ENCODE measurements around the gene VPS36. TPM values are rescaled to one million over a fixed set of nuclear protein-coding genes. Genes with fewer than 3 reads are reported as not detected.

VPS36 gene
- total and polyA plus RNA-seq, 9 of the 15 experiments (the other 6 are each of a cell fraction or from before 2014, with no cell fraction given) = 8.4 to 30.6 (median 23.7) TPM

DNA sequence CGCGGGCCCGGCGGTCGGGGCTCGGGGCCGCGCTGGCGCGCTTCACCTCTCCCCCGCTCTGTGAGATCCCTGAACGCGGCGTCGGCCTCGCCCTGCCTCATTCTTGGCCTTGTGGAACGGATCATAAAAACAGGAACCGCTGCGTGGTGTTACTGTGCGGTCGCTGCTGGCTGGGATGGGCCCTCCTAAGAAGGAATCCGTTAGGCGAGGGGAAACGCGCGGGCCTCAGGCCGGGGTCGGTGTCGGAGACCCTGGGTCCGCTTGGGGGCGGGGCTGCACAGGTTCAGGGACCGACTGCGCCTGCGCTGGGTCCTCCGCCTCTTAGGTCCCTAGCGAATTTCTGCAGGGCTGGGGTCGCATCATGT is 5.2 kb upstream of the VPS36 start (continued):
- TF ChIP-seq, protein P1, sequence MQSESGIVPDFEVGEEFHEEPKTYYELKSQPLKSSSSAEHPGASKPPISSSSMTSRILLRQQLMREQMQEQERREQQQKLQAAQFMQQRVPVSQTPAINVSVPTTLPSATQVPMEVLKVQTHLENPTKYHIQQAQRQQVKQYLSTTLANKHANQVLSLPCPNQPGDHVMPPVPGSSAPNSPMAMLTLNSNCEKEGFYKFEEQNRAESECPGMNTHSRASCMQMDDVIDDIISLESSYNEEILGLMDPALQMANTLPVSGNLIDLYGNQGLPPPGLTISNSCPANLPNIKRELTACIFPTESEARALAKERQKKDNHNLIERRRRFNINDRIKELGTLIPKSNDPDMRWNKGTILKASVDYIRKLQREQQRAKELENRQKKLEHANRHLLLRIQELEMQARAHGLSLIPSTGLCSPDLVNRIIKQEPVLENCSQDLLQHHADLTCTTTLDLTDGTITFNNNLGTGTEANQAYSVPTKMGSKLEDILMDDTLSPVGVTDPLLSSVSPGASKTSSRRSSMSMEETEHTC (IDR thresholded peaks at IDR 0.05) = no peak
- TF ChIP-seq ZNF586 (CRISPR knock-in tag; conservative IDR thresholded peaks at IDR 0.05) (no peak), RBBP5 (IDR thresholded peaks at IDR 0.05; ENCODE audit: borderline replicate concordance, insufficient read depth, low read length, poor library complexity, severe bottlenecking) (peak; percentile 51)

DNA sequence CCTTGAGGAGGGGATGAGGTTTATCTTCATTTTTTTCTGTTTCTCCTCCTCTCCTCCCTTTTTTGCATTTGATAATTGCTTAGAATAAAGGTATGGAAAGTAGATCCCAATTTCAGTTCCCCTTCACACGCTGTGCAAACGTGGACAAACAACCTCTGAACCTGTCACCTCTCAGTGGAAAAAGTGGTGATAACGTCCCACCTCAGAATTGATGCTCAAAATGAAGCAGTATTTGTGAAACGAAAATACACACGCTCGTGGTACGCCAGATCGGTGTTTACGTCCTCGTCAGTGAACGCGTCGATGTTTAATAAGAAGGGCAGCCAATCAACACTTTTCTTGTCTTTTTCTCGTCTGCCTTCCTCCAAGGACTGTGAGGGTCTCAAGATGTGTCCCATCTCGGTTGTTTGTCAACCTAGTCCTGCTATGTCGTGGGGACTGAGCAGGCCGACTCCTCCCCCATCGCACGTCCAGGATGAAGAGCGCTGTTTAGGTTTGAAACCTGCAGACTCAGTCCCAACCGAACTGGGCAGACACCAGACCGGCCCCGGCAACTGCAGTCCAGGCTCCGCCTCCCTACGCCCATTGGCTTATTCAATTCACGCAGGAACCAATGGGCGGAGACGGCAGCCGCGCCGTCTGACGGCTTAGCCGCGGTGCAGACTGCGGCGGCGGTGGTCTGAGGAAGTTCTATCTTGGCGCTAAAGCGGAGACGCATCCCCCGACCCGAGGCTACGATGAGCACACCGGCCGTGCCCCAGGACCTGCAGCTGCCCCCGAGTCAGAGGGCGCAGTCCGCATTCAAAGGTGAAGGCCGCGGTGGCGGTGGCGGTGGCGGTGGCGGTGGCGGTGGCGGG is 4.6 kb upstream of the VPS36 start, which contains the start of gene CKAP2:
Gene CKAP2 (plus strand): TSS at position 659 of the 857 bp plus-strand sequence. CDS start 79 bp downstream, at position 738.
- Histone ChIP-seq H3K27me3 (ENCODE audit: control insufficient read depth in 2 of 2, insufficient read depth in 2 of 2, low read length in 2 of 2) (no peaks in the 10 kb centered on the region), H3K4me3 (peak within 1 kb of the TSS; percentile 77), H3K36me3 (ENCODE audit: control insufficient read depth, insufficient read depth, low read length) (peaks cover 30% of the 10 kb centered on the region), H3K4me1 (replicated peaks in 1 of 2; ENCODE audit: control insufficient read depth in 2 of 2, insufficient read depth in 2 of 2, low read length in 2 of 2) (peaks cover 3 to 10% of the 10 kb centered on the region in 2 experiments; a peak in 4 of 5 replicates), H3K27ac (ENCODE audit: extremely low read depth, low read depth, low read length) (peak within 1 kb of the TSS; percentile 82), H3K4me2 (ENCODE audit: insufficient read depth, low read length) (peak within 1 kb of the TSS; percentile 99), H3K9me1 (ENCODE audit: control insufficient read depth, insufficient read depth, low read length) (no peaks in the 10 kb centered on the region), H3K9ac (ENCODE audit: insufficient read depth in 1 of 2, low read depth in 2 of 2, low read length in 2 of 2) (peak within 1 kb of the TSS; percentile 91 to 92), H4K20me1 (replicated peaks; ENCODE audit: control insufficient read depth, insufficient read depth, low read length) (no peaks in the 10 kb centered on the region), H2AFZ (ENCODE audit: low read depth, low read length) (peak within 1 kb of the TSS; percentile 98), H3K9me3 (replicated peaks; ENCODE audit: control insufficient read depth, insufficient read depth, low read depth, low read length) (no peaks in the 10 kb centered on the region; the same call in 1 of the 2 replicates), H3K79me2 (ENCODE audit: control insufficient read depth, insufficient read depth, low read length) (peaks cover 44% of the 10 kb centered on the region)
- DNase-seq (ENCODE audit: extremely low read depth in 1 of 4, low spot score in 3 of 4) (peak; percentile 83 to 95 (median 87)), FAIRE-seq (peak; percentile 95), ATAC-seq (peak; percentile 92)
- 1% methylated on average over 44 of the region's 56 CpGs for WGBS (ENCODE audit: insufficient coverage, low coverage, missing lambda C conversion rate)
- TSS peak; percentile 85 for BruUV-seq (replicated peaks)
- intact Hi-C loops (cut with micrococcal nuclease) (loop anchor here (10.0 kb wide), 3 partner anchors 200 to 460 kb away; partner anchors contain the start of genes NEK3 and SUGT1), in situ Hi-C loops (cut with MboI) (no loop called here)
- CTCF ChIA-PET (ENCODE audit: low intra/inter-chr PET ratio) = no interaction called here
- POLR2A ChIA-PET = interaction anchor here (0.7 kb wide), 1 partner anchor 284 kb away, joined by 3 read pairs; no protein-coding TSS in a partner anchor
- TF ChIP-seq BRD4 (IDR thresholded peaks at IDR 0.05) (0 out of 2 replicates have a peak, but pooled peaks have one; percentile 47), SMAD4 (CRISPR knock-in tag; conservative IDR thresholded peaks at IDR 0.05) (peak; percentile 83), EP400 (IDR thresholded peaks at IDR 0.05) (peak; percentile 87), GATAD2B (IDR thresholded peaks at IDR 0.05; ENCODE audit: borderline replicate concordance) (no peak), COPS2 (conservative IDR thresholded peaks at IDR 0.05) (no peak), WHSC1 (IDR thresholded peaks at IDR 0.05; ENCODE audit: low read length) (no peak), GABPB1 (CRISPR knock-in tag; IDR thresholded peaks at IDR 0.05) (0 out of 2 replicates have a peak, but pooled peaks have one; percentile 30), SUPT5H (IDR thresholded peaks at IDR 0.05) (peak; percentile 85), MAZ (CRISPR knock-in tag; conservative IDR thresholded peaks at IDR 0.05 in 1 of 2, IDR thresholded peaks at IDR 0.05 in 1 of 2) (peak; percentile 35 to 69; a peak in 2 of 4 replicates), ZNF12 (CRISPR knock-in tag; IDR thresholded peaks at IDR 0.05) (peak; percentile 81), NCOR1 (IDR thresholded peaks at IDR 0.05) (no peak), RBM25 (IDR thresholded peaks at IDR 0.05; ENCODE audit: low read depth, low read length, severe bottlenecking) (peak; percentile 27)
- TF ChIP-seq, protein P2, sequence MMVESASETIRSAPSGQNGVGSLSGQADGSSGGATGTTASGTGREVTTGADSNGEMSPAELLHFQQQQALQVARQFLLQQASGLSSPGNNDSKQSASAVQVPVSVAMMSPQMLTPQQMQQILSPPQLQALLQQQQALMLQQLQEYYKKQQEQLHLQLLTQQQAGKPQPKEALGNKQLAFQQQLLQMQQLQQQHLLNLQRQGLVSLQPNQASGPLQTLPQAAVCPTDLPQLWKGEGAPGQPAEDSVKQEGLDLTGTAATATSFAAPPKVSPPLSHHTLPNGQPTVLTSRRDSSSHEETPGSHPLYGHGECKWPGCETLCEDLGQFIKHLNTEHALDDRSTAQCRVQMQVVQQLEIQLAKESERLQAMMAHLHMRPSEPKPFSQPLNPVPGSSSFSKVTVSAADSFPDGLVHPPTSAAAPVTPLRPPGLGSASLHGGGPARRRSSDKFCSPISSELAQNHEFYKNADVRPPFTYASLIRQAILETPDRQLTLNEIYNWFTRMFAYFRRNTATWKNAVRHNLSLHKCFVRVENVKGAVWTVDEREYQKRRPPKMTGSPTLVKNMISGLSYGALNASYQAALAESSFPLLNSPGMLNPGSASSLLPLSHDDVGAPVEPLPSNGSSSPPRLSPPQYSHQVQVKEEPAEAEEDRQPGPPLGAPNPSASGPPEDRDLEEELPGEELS (CRISPR knock-in tag; IDR thresholded peaks at IDR 0.05; ENCODE audit: borderline replicate concordance) = 0 out of 2 replicates have a peak, but pooled peaks have one; percentile 9
